ENCODE results near the gene TRIM54. TPM values are rescaled to one million over a fixed set of nuclear protein-coding genes. Genes with fewer than 3 reads are reported as not detected.

Gene TRIM54
- total and polyA plus RNA-seq, 2 donors (not counting 3 experiments of a cell fraction or from before 2014, with no cell fraction given): 0.51 to 1.7 TPM

DNA sequence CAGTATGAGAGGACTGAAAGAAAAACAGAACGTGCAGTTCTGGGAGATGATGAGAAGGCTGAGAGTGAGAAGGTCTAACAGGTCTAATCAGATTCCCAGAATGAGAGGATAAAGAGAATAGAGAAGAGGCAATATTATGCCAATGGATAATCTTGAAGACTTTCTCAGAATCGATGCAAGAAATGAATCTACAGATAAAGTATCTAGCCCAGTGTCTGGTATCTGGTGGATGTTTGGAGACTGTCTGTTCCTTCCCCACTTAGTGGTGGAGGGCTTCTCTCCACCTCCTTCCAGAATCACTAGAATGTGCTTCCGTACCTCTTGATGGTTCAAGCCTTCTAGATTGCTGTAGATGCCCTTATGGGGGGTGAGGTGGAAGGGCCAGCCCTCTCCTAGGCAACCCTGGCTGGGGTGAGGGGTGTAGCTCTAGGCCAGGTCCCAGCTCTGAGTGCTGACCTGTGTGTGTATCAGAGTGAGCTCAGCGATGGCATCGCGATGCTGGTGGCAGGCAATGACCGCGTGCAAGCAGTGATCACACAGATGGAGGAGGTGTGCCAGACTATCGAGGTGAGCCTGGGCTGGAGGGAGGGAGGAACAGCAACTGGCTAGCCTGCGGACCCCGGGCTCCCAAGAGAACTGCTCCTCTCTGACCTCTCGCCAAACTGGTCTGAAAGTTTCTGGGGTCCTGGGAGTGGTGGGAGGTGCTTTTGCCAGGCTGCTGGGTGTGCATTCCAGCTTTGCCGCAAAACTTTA is 22.4 kb downstream of the TRIM54 start:
- Histone ChIP-seq H3K36me3 (ENCODE audit: control insufficient read depth in 2 of 2, extremely low read depth in 1 of 2, insufficient read depth in 2 of 2, low read length in 2 of 2) (no peaks in the 10 kb centered on the region), H4K20me1 (replicated peaks; ENCODE audit: control insufficient read depth, extremely low read depth, insufficient read depth, low read length) (no peaks in the 10 kb centered on the region), H3K9ac (replicated peaks; ENCODE audit: extremely low read depth, insufficient read depth, low read length) (no peak overlapping the region), H3K27me3 (ENCODE audit: control insufficient read depth in 2 of 2, insufficient read depth in 2 of 2, low read length in 2 of 2) (peaks cover 25 to 41% of the 10 kb centered on the region in 2 experiments), H3K9me1 (replicated peaks; ENCODE audit: control insufficient read depth, extremely low read depth, insufficient read depth, low read length) (no peaks in the 10 kb centered on the region), H3K4me3 (replicated peaks in 1 of 3; ENCODE audit: insufficient read depth in 1 of 3, low read depth in 1 of 3, low read length in 3 of 3) (no peak overlapping the region), H3K9me3 (replicated peaks; ENCODE audit: control insufficient read depth, insufficient read depth, low read length) (no peaks in the 10 kb centered on the region), H3K79me2 (ENCODE audit: control insufficient read depth, insufficient read depth, low read length) (no peaks in the 10 kb centered on the region), H3K27ac (ENCODE audit: insufficient read depth, low read depth, low read length) (no peak overlapping the region), H3K4me2 (ENCODE audit: insufficient read depth, low read length) (no peak overlapping the region), H2AFZ (ENCODE audit: low read depth, low read length) (no peak overlapping the region), H3K4me1 (ENCODE audit: control insufficient read depth, extremely low read depth, insufficient read depth, low read length) (peaks cover 8% of the 10 kb centered on the region)
- DNase-seq (ENCODE audit: low read depth, low spot score) (no peak), FAIRE-seq (no peak)
- dilution Hi-C loops (cut with MboI; ENCODE audit: extremely low pct_ligation_motif_present, low sequenced_read_pairs) (no loop called here), intact Hi-C loops (cut with micrococcal nuclease) (no loop called here)
- no TSS peak for BruUV-seq (replicated peaks)
- POLR2A ChIA-PET: no interaction called here
- CTCF ChIA-PET: interaction anchor here (1.0 to 6.7 kb wide), 7 partner anchors 12 to 207 kb away, joined by 3 to 115 read pairs (median 4); partner anchors contain the start of genes CAD and TRIM54
- TF ChIP-seq POLR2AphosphoS5 (IDR thresholded peaks at IDR 0.05; ENCODE audit: insufficient read depth, low read depth, low read length) (no peak), EZH2 (IDR thresholded peaks at IDR 0.05; ENCODE audit: borderline replicate concordance, low read depth, low read length, severe bottlenecking) (no peak), MYC (IDR thresholded peaks at IDR 0.05; ENCODE audit: low read depth, low read length) (no peak), GATA2 (IDR thresholded peaks at IDR 0.05; ENCODE audit: insufficient read depth, insufficient read length, low read depth, low read length) (no peak)

DNA sequence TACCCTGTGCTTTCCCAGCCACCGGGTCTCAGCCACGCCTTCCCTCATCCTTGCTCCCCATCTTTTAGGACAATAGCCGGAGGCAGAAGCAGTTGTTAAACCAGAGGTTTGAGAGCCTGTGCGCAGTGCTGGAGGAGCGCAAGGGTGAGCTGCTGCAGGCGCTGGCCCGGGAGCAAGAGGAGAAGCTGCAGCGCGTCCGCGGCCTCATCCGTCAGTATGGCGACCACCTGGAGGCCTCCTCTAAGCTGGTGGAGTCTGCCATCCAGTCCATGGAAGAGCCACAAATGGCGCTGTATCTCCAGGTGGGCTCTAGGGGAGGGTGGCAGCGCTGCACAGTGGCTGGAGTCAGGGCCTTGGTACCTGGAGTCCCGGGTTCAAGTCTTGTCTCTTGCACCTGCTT is 23.3 kb downstream of the TRIM54 start:
- Histone ChIP-seq H3K4me1 (ENCODE audit: control insufficient read depth, extremely low read depth, insufficient read depth, low read length) (peaks cover 8% of the 10 kb centered on the region), H3K27ac (ENCODE audit: insufficient read depth, low read depth, low read length) (no peak overlapping the region), H3K9me1 (replicated peaks; ENCODE audit: control insufficient read depth, extremely low read depth, insufficient read depth, low read length) (no peaks in the 10 kb centered on the region), H3K4me2 (ENCODE audit: insufficient read depth, low read length) (no peak overlapping the region), H3K36me3 (ENCODE audit: control insufficient read depth in 2 of 2, extremely low read depth in 1 of 2, insufficient read depth in 2 of 2, low read length in 2 of 2) (no peaks in the 10 kb centered on the region), H3K79me2 (ENCODE audit: control insufficient read depth, insufficient read depth, low read length) (no peaks in the 10 kb centered on the region), H2AFZ (ENCODE audit: low read depth, low read length) (no peak overlapping the region), H3K9me3 (replicated peaks; ENCODE audit: control insufficient read depth, insufficient read depth, low read length) (no peaks in the 10 kb centered on the region), H3K4me3 (replicated peaks in 1 of 3; ENCODE audit: insufficient read depth in 1 of 3, low read depth in 1 of 3, low read length in 3 of 3) (no peak overlapping the region), H4K20me1 (replicated peaks; ENCODE audit: control insufficient read depth, extremely low read depth, insufficient read depth, low read length) (no peaks in the 10 kb centered on the region), H3K9ac (replicated peaks; ENCODE audit: extremely low read depth, insufficient read depth, low read length) (no peak overlapping the region), H3K27me3 (ENCODE audit: control insufficient read depth in 2 of 2, insufficient read depth in 2 of 2, low read length in 2 of 2) (peaks cover 25 to 41% of the 10 kb centered on the region in 2 experiments)
- POLR2A ChIA-PET: no interaction called here
- BruUV-seq (replicated peaks): no TSS peak
- FAIRE-seq (no peak), DNase-seq (ENCODE audit: low read depth, low spot score) (no peak)
- CTCF ChIA-PET: interaction anchor here (1.0 to 6.7 kb wide), 7 partner anchors 13 to 208 kb away, joined by 3 to 115 read pairs (median 4); partner anchors contain the start of genes CAD and TRIM54
- dilution Hi-C loops (cut with MboI; ENCODE audit: extremely low pct_ligation_motif_present, low sequenced_read_pairs): no loop called here
- intact Hi-C loops (cut with micrococcal nuclease): no loop called here
- no peak for TF ChIP-seq MYC (IDR thresholded peaks at IDR 0.05; ENCODE audit: low read depth, low read length)
- no peak for TF ChIP-seq POLR2A (IDR thresholded peaks at IDR 0.05; ENCODE audit: low read depth, low read length)
- TF ChIP-seq FOS (IDR thresholded peaks at IDR 0.05; ENCODE audit: borderline replicate concordance, insufficient read depth, low read length): no peak
- no peak for TF ChIP-seq MAX (IDR thresholded peaks at IDR 0.05; ENCODE audit: insufficient read depth, insufficient read length)
- no peak for TF ChIP-seq JUN (IDR thresholded peaks at IDR 0.05; ENCODE audit: borderline replicate concordance, insufficient read depth, insufficient read length, low read depth)
- no peak for TF ChIP-seq EZH2 (IDR thresholded peaks at IDR 0.05; ENCODE audit: borderline replicate concordance, low read depth, low read length, severe bottlenecking)
- no peak for TF ChIP-seq GATA2 (IDR thresholded peaks at IDR 0.05; ENCODE audit: insufficient read depth, insufficient read length, low read depth, low read length)
- no peak for TF ChIP-seq POLR2AphosphoS5 (IDR thresholded peaks at IDR 0.05; ENCODE audit: insufficient read depth, low read depth, low read length)
- no peak for TF ChIP-seq CTCF (IDR thresholded peaks at IDR 0.05; ENCODE audit: extremely low read depth in 1 of 2, insufficient read depth in 1 of 2, low read depth in 1 of 2, low read length in 2 of 2)
